Mammary epithelial cell (primary cell): ENCODE data around the gene ZNF578.

Source experiments
- CTCF ChIP-seq, 2 donors: IDR thresholded peaks in 1 of 2; conservative IDR thresholded peaks in 1 of 2; 2 replicates each; pipeline ENCODE4 v1.5.1; 2011 to 2012; ENCODE audit warnings: inconsistent platforms in 2 of 2, low read length in 2 of 2, mild to moderate bottlenecking in 2 of 2, control low read depth in 1 of 2, low read depth in 1 of 2; ENCODE audit not compliant: insufficient read depth in 1 of 2; ENCODE audit errors: extremely low read depth in 1 of 2
- EZH2 ChIP-seq: IDR thresholded peaks from 2 replicates; pipeline ENCODE4 v1.6.1; 2012; ENCODE audit warnings: low read length, inconsistent platforms, borderline replicate concordance

GRCh38 chr19:52492994-52493470 is 39.7 kb downstream of the ZNF578 start:
- TF ChIP-seq CTCF (conservative IDR thresholded peaks at IDR 0.05 in 1 of 2, IDR thresholded peaks at IDR 0.05 in 1 of 2; ENCODE audit: extremely low read depth in 1 of 2, insufficient read depth in 1 of 2, low read depth in 1 of 2, low read length in 2 of 2): no peak
- no peak for TF ChIP-seq EZH2
